H1 (cell line): ENCODE data around the gene HBS1L. TPM values are rescaled to one million over a fixed set of nuclear protein-coding genes. Genes with fewer than 3 reads are reported as not detected.

Experiments
- microRNA-seq, 2 experiments: library from miRNA; unstranded; fragments of <30 nt; microRNA quantifications; one replicate each; pipeline versions ENCODE4 to v1.2.0, GENCODE V29; 2016 to 2020; ENCODE audit warnings: borderline microRNAs expressed in 2 of 2, borderline number of aligned reads in 2 of 2, borderline replicate concordance in 1 of 2
- polyA plus RNA-seq, 7 experiments: library from polyadenylated mRNA; depleted of rRNA in 3 of 7; stranded (reverse) in 5 of 7; unstranded in 2 of 7; fragments of >200 nt in 5 of 7; fragments of 200-250 nt in 2 of 7; gene quantifications; 1 replicate in 5 of 7; 2 replicates in 1 of 7; 4 replicates in 1 of 7; pipeline versions ENCODE4 v1.2.1 to v1.2.3, GENCODE V29; 2011 to 2013; ENCODE audit warnings: missing spikeins in 2 of 7, mixed read lengths in 2 of 7
- total RNA-seq: library from RNA; stranded (reverse); fragmentation: NEBNext Ultra II Directional; extraction: Animal tissue kit (Norgen Biotek cat#: 25700); gene quantifications from 2 replicates; pipeline ENCODE4 v1.2.1, GENCODE V29; 2021

The HBS1L gene
- total and polyA plus RNA-seq, 2 of the 8 experiments (the other 6 are each of a cell fraction or from before 2014, with no cell fraction given) = 28.1 to 97.1 TPM

Small RNAs within 50 kb of the gene (microRNA-seq; reads per million reads assigned to microRNA genes)
- 1.4 to 1.8 reads per million in 2 experiments for gene MIR3662

Other genes starting within 250 kb of the HBS1L start
- 0.28 TPM in 1 of 2 replicates, not detected in the other for gene ALDH8A1, start 104.7 kb downstream of the HBS1L start, total RNA-seq
- gene ALDH8A1, start 104.7 kb downstream of the HBS1L start, polyA plus RNA-seq (2011; rRNA removed) = 0.08 and 0.09 TPM in 2 replicates
- 7.6 and 9.2 TPM in 2 replicates for gene MYB, start 126.5 kb upstream of the HBS1L start, total RNA-seq
- gene MYB, start 126.5 kb upstream of the HBS1L start, polyA plus RNA-seq (2011; rRNA removed) = 4.0 TPM in 2 replicates